Activated T-cell treated with anti-CD3 and anti-CD28 coated beads for 1 hour (primary cell): ENCODE data around the gene LY6G5B.

Experiments
- DNase-seq: peaks from one replicate; pipeline ENCODE4 v3.0.0-alpha.2; 2020; ENCODE audit warnings: low read depth

Gene LY6G5B

GRCh38 chr6:31669676-31670075 is at the start of gene LY6G5B:
LY6G5B (plus strand) TSS chr6:31669976; CDS start chr6:31670951, 975 bp downstream.
- DNase-seq, result no peak

GRCh38 chr6:31620586-31621319 is 49.0 kb upstream of the LY6G5B start, which contains the start of gene PRRC2A:
PRRC2A (plus strand) TSS chr6:31620715; CDS start chr6:31622790, 2,075 bp downstream.
- DNase-seq, result peak; percentile 68

DNA sequence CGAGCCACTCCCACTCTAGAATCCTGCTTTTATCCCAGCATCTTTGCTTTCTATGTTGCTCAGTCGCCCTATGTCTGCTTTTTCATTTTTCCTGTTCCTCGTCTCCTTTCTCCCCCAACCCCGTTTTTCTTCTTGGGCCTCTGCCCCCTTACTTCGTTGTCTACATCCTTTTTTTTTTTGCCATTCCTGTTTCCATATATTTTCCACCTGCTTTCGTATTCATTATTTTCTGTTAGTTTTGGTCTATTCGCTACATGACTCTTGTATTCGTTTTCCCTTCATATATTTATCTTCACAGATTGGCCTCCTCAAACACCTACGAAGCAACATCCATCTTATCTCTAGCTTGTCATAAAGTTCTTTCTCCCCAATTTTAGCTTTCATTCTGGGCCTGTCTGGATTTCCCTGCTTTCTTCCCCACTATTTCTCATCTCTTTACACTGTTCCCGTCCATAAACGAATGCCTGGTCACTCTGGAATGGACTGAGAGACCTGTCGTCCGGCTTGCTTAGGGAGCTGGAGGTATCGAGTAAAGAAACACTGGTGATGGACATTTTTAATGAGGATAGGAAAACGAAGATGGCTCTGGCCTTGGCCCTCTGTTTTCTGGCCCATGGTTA is 48.3 kb upstream of the LY6G5B start:
- no peak for DNase-seq

DNA sequence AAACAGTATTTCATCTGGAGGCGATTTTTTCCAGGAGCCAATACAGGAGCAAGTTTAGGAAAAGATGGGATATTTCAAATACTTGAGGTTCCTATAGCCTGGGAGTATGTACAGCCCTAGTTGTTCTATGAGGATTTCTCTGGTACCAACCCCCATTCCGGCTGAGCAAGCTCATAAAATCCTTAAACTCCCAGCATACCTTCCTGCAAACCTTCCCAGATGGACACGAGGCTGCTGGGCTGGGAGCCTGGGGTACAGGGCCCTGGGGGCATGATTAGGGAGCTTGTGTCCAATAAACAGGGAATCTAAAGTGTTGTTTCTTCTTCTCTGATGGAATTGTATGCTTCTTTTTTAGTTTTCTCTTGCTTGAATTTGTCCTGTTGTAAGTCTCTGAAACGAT is 47.8 kb upstream of the LY6G5B start:
- DNase-seq, result no peak

DNA sequence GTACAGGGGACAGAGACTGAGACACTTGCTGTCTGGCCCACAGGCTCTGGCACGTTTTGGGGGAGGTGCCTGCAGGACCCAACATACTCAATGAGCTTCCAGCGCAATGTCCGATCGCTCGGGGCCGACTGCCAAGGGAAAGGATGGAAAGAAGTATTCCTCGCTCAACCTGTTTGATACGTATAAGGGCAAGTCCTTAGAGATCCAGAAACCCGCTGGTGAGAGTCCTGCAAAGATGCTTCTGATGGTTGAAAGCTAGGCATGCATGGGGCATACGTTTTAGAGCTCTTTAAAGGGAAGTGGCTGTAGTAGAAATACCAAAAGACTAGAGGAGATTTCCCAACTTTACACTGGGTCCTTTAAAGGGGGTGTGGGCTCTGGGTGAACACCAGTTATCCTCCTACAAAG is 47.1 kb upstream of the LY6G5B start:
- no peak for DNase-seq

DNA sequence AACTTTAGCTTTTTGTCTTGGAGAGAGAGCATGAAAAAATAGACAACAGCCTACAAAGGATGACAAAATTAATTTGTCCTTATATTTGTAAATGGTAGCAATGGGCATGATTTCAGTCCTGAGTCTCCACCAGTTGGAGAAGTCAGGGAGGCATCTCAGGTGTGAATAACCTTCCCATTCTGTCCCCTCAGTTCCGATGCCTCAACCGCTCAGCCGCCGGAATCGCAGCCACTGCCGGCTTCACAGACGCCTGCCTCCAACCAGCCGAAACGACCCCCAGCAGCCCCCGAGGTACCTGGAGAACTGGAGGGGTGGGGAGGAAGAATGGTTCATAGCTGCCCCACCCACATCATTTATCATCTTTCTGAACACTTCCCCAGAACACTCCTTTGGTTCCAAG is 45.7 kb upstream of the LY6G5B start:
- no peak for DNase-seq

DNA sequence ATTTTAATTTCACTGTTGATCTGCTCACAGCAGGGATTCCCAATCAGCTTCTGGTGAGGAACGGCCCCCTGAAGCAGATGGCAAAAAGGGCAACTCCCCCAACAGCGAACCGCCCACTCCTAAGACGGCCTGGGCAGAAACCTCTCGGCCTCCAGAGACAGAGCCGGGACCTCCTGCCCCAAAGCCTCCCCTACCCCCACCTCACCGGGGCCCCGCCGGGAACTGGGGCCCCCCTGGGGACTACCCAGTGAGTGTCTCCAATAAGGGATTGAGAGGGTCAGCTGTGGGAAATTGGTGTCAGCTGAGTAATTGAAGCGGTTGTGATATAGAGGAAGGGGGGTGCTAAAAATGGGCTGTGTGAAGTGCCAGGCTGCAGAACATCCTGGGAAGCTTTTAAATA is 42.8 kb upstream of the LY6G5B start:
- no peak for DNase-seq

DNA sequence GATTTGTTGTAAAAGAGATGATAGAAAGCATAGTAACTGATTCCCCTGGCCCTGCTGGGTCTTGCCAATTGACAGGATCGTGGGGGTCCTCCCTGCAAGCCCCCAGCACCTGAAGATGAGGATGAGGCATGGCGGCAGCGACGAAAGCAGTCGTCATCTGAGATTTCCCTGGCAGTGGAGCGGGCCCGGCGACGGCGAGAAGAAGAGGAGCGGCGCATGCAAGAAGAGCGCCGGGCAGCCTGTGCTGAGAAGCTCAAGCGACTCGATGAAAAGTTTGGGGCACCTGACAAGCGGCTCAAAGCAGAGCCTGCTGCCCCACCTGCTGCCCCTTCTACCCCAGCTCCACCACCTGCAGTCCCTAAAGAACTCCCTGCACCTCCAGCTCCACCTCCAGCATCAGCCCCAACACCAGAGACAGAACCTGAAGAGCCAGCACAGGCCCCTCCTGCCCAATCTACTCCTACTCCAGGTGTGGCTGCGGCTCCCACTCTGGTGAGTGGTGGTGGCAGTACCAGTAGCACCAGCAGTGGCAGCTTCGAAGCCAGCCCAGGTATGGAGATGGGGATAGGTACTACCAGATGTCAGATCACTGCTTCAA is 42.0 kb upstream of the LY6G5B start:
- no peak for DNase-seq

DNA sequence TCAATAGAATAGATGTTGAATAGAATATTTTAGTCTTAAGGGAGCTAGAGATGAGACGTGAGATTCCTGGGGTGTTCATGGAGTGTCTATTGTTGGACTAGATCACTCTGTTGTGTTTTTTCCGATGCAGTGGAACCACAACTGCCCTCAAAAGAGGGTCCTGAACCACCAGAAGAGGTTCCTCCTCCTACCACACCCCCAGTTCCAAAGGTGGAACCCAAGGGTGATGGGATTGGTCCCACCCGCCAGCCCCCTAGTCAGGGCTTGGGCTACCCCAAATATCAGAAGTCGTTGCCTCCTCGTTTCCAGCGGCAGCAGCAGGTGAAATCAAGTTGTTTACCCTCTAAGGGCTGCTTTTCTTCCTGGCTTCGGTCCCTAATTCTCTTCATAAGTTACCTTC is 40.8 kb upstream of the LY6G5B start:
- no peak for DNase-seq

- DNase-seq, result no peak
Observed at GRCh38 chr6:31630177-31630934, 39.4 kb upstream of the LY6G5B start.

DNA sequence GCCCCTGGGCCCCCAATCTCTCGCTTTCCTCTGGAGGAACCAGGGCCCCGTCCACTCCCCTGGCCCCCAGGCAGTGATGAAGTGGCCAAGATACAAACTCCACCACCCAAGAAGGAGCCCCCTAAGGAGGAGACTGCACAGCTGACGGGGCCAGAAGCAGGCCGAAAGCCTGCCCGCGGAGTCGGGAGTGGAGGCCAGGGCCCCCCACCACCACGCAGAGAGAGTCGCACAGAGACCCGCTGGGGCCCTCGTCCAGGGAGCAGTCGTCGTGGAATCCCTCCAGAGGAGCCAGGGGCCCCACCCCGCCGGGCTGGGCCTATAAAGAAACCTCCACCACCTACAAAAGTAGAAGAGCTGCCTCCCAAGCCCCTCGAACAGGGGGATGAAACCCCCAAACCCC is 38.6 kb upstream of the LY6G5B start:
- DNase-seq, result no peak

DNA sequence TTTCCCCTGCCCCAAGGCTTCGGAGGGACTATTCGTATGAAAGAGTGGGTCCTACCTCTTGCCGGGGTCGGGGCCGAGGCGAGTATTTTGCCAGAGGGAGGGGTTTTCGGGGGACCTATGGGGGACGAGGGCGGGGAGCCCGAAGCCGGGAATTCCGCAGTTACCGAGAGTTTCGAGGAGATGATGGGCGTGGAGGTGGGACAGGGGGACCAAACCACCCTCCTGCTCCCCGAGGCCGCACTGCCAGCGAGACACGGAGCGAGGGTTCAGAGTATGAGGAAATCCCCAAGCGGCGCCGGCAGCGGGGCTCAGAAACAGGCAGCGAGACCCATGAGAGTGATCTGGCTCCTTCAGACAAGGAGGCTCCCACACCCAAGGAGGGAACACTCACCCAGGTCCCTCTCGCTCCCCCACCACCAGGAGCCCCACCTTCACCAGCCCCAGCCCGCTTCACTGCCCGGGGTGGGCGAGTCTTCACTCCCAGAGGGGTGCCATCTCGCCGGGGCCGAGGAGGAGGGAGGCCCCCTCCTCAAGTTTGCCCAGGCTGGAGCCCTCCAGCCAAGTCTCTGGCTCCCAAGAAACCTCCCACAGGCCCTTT is 38.0 kb upstream of the LY6G5B start:
- DNase-seq, result no peak

GRCh38 chr6:31632279-31632946 is 37.4 kb upstream of the LY6G5B start:
- no peak for DNase-seq

DNA sequence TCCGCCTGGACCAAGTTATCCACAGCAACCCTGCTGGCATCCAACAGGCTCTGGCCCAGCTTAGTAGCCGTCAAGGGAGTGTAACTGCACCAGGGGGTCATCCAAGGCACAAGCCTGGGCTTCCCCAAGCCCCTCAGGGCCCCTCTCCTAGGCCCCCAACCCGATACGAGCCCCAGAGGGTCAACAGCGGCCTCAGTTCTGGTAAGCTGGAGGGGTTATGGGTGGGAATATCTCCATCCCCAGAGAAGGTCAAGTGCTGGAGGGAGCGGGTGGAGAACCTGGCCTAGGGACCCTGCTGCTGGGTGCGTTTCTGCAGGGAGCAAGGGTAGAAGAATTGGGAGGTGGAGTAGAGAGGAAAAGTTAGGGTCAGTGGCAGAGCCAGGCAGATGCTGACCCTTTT is 36.3 kb upstream of the LY6G5B start:
- no peak for DNase-seq

GRCh38 chr6:31634131-31634530 is 35.6 kb upstream of the LY6G5B start:
- no peak for DNase-seq

GRCh38 chr6:31634969-31635575 is 34.7 kb upstream of the LY6G5B start:
- no peak for DNase-seq

- no peak for DNase-seq
Observed at GRCh38 chr6:31636698-31637596, 32.8 kb upstream of the LY6G5B start.

DNA sequence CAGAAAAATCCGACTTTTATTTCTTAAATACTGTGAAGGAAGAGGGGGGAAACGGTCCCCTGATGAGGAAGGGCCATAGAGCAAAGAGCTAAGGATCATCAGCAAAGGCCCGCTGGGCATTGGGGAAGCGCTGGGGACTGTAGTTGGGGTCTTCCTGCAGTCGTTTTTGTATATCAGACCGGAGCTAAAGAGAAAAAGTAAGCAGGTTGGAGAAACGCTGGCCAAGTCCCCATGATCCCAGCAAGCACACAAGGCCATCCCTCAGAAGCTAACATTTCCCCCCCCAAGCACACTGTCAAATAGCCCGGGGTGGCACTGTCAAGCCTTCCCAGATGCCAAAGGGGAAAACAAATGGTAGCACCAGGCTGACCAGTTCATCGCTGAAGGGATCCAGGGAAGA is 30.7 kb upstream of the LY6G5B start:
- DNase-seq, result no peak

GRCh38 chr6:31639449-31639861 is 30.3 kb upstream of the LY6G5B start:
- no peak for DNase-seq

- DNase-seq, result no peak
Observed at GRCh38 chr6:31640612-31641011, 29.2 kb upstream of the LY6G5B start.
